ENCODE results near the gene DNAJB6.

The DNAJB6 gene

GRCh38 chr7:157371296-157371695, 34.5 kb downstream of the DNAJB6 start:
- no peak for DNase-seq

- DNase-seq = no peak
These were observed 35.8 kb downstream of the DNAJB6 start for GRCh38 chr7:157372300-157373232.

- no peak for DNase-seq
These were observed 36.7 kb downstream of the DNAJB6 start for GRCh38 chr7:157373493-157373892.

GRCh38 chr7:157375410-157375809, 38.6 kb downstream of the DNAJB6 start:
- DNase-seq = no peak

- no peak for DNase-seq
These were observed 40.8 kb downstream of the DNAJB6 start for GRCh38 chr7:157377436-157378124.

GRCh38 chr7:157378390-157378789, 41.6 kb downstream of the DNAJB6 start:
- no peak for DNase-seq

- DNase-seq = no peak
These were observed 42.7 kb downstream of the DNAJB6 start for GRCh38 chr7:157379493-157379892.

GRCh38 chr7:157380416-157380815, 43.6 kb downstream of the DNAJB6 start:
- DNase-seq = no peak

- DNase-seq = no peak
These were observed 47.1 kb downstream of the DNAJB6 start for GRCh38 chr7:157383868-157384267.

- no peak for DNase-seq
These were observed 47.5 kb downstream of the DNAJB6 start for GRCh38 chr7:157384301-157384700.

GRCh38 chr7:157386979-157387800, 50.4 kb downstream of the DNAJB6 start:
- DNase-seq = peak; percentile 76

- no peak for DNase-seq
These were observed 51.5 kb downstream of the DNAJB6 start for GRCh38 chr7:157388301-157388700.

GRCh38 chr7:157389951-157390730, 53.3 kb downstream of the DNAJB6 start:
- no peak for DNase-seq

GRCh38 chr7:157391036-157391710, 54.4 kb downstream of the DNAJB6 start:
- DNase-seq = no peak

- no peak for DNase-seq
These were observed 55.6 kb downstream of the DNAJB6 start for GRCh38 chr7:157392256-157393037.

- DNase-seq = no peak
These were observed 57.7 kb downstream of the DNAJB6 start for GRCh38 chr7:157394246-157395191.

- no peak for DNase-seq
These were observed 58.4 kb downstream of the DNAJB6 start for GRCh38 chr7:157395206-157395605.

- no peak for DNase-seq
These were observed 59.7 kb downstream of the DNAJB6 start for GRCh38 chr7:157396316-157397035.
